22Rv1 (cell line): Measurements from ENCODE around the gene KRT84.

Source experiments
- CTCF ChIP-seq: fragments of 450-650 bp; IDR thresholded peaks from 2 replicates; pipeline ENCODE4 v1.5.1; 2017; ENCODE audit warnings: mild to moderate bottlenecking
- ZFX ChIP-seq: fragments of 450-650 bp; IDR thresholded peaks from 2 replicates; pipeline ENCODE4 v1.6.1; 2017; ENCODE audit warnings: antibody characterized with exemption, borderline replicate concordance

GRCh38 chr12:52363111-52363679 lies 22.3 kb downstream of the KRT84 start:
- no peak for TF ChIP-seq CTCF
- no peak for TF ChIP-seq ZFX
